Neural cell (in vitro differentiated cells): ENCODE results near the gene SCN1A. TPM values are rescaled to one million over a fixed set of nuclear protein-coding genes. Genes with fewer than 3 reads are reported as not detected.
"Not testable (repeated sequence)": the region's sequence is repeated elsewhere in the genome, so short reads cannot be mapped to it uniquely, and the experiment has no call there.

ENCODE experiments used
- H2AFZ ChIP-seq: fragments of 200-600, 300-800 bp; sonication (generic), shearing (Covaris generic); 2 replicates; pipeline ENCODE4 v1.6.0; 2014; ENCODE audit warnings: low read depth, mild to moderate bottlenecking, antibody characterized with exemption, low read length, moderate library complexity
- H3F3A ChIP-seq: fragments of 200-600 bp; shearing (Covaris generic); 2 replicates; pipeline ENCODE4 v1.6.1; 2016; ENCODE audit warnings: mild to moderate bottlenecking, moderate library complexity, mixed read lengths, antibody characterized with exemption, low read length; ENCODE audit not compliant: insufficient read depth, poor library complexity, severe bottlenecking
- H3K27ac ChIP-seq: fragments of 200-600, 300-800 bp; sonication (generic), shearing (Covaris generic); 2 replicates; pipeline ENCODE4 v1.5.1; 2014; ENCODE audit warnings: mild to moderate bottlenecking, low read length, moderate library complexity
- H3K27me3 ChIP-seq: fragments of 300-800, 200-600 bp; sonication (generic), shearing (Covaris generic); 2 replicates; pipeline ENCODE4 v1.6.0; 2014; ENCODE audit warnings: mild to moderate bottlenecking, low read depth, low read length, moderate library complexity; ENCODE audit not compliant: insufficient read depth
- H3K36me3 ChIP-seq: fragments of 300-800, 200-600 bp; sonication (generic), shearing (Covaris generic); 2 replicates; pipeline ENCODE4 v1.5.1; 2014; ENCODE audit warnings: mild to moderate bottlenecking, antibody characterized with exemption, low read length, moderate library complexity; ENCODE audit not compliant: insufficient read depth
- H3K4me2 ChIP-seq: fragments of 300-800, 200-600 bp; sonication (generic), shearing (Covaris generic); 2 replicates; pipeline ENCODE4 v1.6.0; 2014; ENCODE audit warnings: mild to moderate bottlenecking, low read length
- H3K4me3 ChIP-seq: fragments of 300-800, 200-600 bp; sonication (generic), shearing (Covaris generic); 2 replicates; pipeline ENCODE4 v1.5.1; 2014; ENCODE audit warnings: mild to moderate bottlenecking, low read length, moderate library complexity
- H3K79me2 ChIP-seq: fragments of 200-600 bp; shearing (Covaris generic); replicated peaks from 2 replicates; pipeline ENCODE4 v1.6.0; 2014; ENCODE audit warnings: mild to moderate bottlenecking, low read length, moderate library complexity; ENCODE audit not compliant: insufficient read depth
- H3K9ac ChIP-seq: fragments of 300-800, 200-600 bp; sonication (generic), shearing (Covaris generic); 2 replicates; pipeline ENCODE4 v1.6.1; 2016; ENCODE audit warnings: mild to moderate bottlenecking, low read length, mixed read lengths
- H3K9me2 ChIP-seq: fragments of 200-600 bp; shearing (Covaris generic); 2 replicates; pipeline ENCODE4 v1.6.1; 2016; ENCODE audit warnings: mild to moderate bottlenecking, low read length, mixed read lengths; ENCODE audit not compliant: insufficient read depth
- H3K9me3 ChIP-seq: fragments of 200-600, 300-800 bp; sonication (generic), shearing (Covaris generic); 2 replicates; pipeline ENCODE4 v1.6.1; 2016; ENCODE audit warnings: mild to moderate bottlenecking, mixed run types, low read length, moderate library complexity, mixed read lengths
- H4K20me1 ChIP-seq: fragments of 200-600 bp; shearing (Covaris generic); 2 replicates; pipeline ENCODE4 v1.6.1; 2016; ENCODE audit warnings: mild to moderate bottlenecking, mixed run types; ENCODE audit not compliant: insufficient read depth
- EP300 ChIP-seq: fragments of 450-650 bp; conservative IDR thresholded peaks from 2 replicates; pipeline ENCODE4 v1.6.1; 2014; ENCODE audit warnings: antibody characterized with exemption, mild to moderate bottlenecking, moderate library complexity; ENCODE audit not compliant: poor library complexity, severe bottlenecking
- EZH2 ChIP-seq: fragments of 200-600, 300-800 bp; shearing (Covaris generic), sonication (generic); IDR thresholded peaks from 2 replicates; pipeline ENCODE4 v1.6.1; 2014; ENCODE audit warnings: antibody characterized with exemption, low read length, borderline replicate concordance, mild to moderate bottlenecking; ENCODE audit not compliant: insufficient read depth, poor library complexity, severe bottlenecking
- MXI1 ChIP-seq: fragments of 450-650 bp; conservative IDR thresholded peaks from 2 replicates; pipeline ENCODE4 v1.6.1; 2014; ENCODE audit warnings: antibody characterized with exemption, mild to moderate bottlenecking; ENCODE audit not compliant: poor library complexity, severe bottlenecking
- POLR2AphosphoS5 ChIP-seq: IDR thresholded peaks from 2 replicates; pipeline ENCODE4 v1.6.1; 2012
- RAD21 ChIP-seq: fragments of 450-650 bp; conservative IDR thresholded peaks from 2 replicates; pipeline ENCODE4 v1.6.1; 2014; ENCODE audit warnings: antibody characterized with exemption, mild to moderate bottlenecking, moderate library complexity
- SMC3 ChIP-seq: fragments of 450-650 bp; conservative IDR thresholded peaks from 2 replicates; pipeline ENCODE4 v1.6.1; 2014; ENCODE audit warnings: antibody characterized with exemption, mild to moderate bottlenecking, moderate library complexity; ENCODE audit not compliant: poor library complexity
- TAF1 ChIP-seq: IDR thresholded peaks from 2 replicates; pipeline ENCODE4 v1.6.1; 2012; ENCODE audit warnings: low read depth
- polyA plus RNA-seq: library from polyadenylated mRNA; depleted of rRNA; stranded (reverse); fragments of >200 nt; gene quantifications from 2 replicates; pipeline ENCODE4 v1.2.3, GENCODE V29; 2014
- TF ChIP-seq, protein P1 (sequence below): fragments of 450-650 bp; IDR thresholded peaks from 2 replicates; pipeline ENCODE4 v1.5.1; 2014; ENCODE audit warnings: antibody characterized with exemption, mild to moderate bottlenecking, moderate library complexity; ENCODE audit not compliant: poor library complexity, severe bottlenecking
- TF ChIP-seq, protein P2 (sequence below): IDR thresholded peaks from 2 replicates; pipeline ENCODE4 v1.6.1; 2012; ENCODE audit warnings: borderline replicate concordance

SCN1A gene
- polyA plus RNA-seq, 1 donor from 2014 or later, result 1.0 TPM

DNA sequence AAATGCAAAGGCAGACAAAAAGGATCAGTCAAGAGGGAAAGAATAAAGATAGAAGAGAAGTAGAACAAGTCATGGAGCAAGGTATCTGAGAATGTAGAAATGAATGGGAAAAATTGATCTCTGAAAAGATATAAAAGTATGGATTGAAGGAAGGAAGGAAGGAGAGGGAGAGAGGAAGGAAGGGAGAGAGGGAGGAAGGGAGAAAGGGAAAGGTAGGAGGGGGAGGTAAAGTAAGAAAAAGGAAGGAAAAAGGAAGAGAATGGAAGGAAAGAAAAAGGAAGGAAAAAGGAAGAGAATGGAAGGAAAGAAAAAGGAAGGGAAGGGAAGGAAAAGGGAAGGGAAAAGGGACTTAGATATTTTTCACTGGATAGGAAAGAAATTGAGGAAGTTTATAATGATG lies 142.7 kb downstream of the SCN1A start:
- Histone ChIP-seq H3K4me3 (no peak overlapping the region), H3K36me3 (no peaks in the 10 kb centered on the region), H3K9me3 (no peaks in the 10 kb centered on the region), H4K20me1 (no peaks in the 10 kb centered on the region), H3K9ac (no peak overlapping the region), H3F3A (no peaks in the 10 kb centered on the region), H3K27me3 (no peaks in the 10 kb centered on the region), H3K4me2 (no peak overlapping the region), H3K27ac (no peak overlapping the region), H3K9me2 (no peaks in the 10 kb centered on the region), H2AFZ (no peak overlapping the region), H3K79me2 (no peaks in the 10 kb centered on the region)
- TF ChIP-seq, protein P1, sequence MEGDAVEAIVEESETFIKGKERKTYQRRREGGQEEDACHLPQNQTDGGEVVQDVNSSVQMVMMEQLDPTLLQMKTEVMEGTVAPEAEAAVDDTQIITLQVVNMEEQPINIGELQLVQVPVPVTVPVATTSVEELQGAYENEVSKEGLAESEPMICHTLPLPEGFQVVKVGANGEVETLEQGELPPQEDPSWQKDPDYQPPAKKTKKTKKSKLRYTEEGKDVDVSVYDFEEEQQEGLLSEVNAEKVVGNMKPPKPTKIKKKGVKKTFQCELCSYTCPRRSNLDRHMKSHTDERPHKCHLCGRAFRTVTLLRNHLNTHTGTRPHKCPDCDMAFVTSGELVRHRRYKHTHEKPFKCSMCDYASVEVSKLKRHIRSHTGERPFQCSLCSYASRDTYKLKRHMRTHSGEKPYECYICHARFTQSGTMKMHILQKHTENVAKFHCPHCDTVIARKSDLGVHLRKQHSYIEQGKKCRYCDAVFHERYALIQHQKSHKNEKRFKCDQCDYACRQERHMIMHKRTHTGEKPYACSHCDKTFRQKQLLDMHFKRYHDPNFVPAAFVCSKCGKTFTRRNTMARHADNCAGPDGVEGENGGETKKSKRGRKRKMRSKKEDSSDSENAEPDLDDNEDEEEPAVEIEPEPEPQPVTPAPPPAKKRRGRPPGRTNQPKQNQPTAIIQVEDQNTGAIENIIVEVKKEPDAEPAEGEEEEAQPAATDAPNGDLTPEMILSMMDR, result no peak
- TF ChIP-seq EP300, result no peak
- TF ChIP-seq TAF1, result no peak
- no peak for TF ChIP-seq EZH2
- TF ChIP-seq, protein P2, sequence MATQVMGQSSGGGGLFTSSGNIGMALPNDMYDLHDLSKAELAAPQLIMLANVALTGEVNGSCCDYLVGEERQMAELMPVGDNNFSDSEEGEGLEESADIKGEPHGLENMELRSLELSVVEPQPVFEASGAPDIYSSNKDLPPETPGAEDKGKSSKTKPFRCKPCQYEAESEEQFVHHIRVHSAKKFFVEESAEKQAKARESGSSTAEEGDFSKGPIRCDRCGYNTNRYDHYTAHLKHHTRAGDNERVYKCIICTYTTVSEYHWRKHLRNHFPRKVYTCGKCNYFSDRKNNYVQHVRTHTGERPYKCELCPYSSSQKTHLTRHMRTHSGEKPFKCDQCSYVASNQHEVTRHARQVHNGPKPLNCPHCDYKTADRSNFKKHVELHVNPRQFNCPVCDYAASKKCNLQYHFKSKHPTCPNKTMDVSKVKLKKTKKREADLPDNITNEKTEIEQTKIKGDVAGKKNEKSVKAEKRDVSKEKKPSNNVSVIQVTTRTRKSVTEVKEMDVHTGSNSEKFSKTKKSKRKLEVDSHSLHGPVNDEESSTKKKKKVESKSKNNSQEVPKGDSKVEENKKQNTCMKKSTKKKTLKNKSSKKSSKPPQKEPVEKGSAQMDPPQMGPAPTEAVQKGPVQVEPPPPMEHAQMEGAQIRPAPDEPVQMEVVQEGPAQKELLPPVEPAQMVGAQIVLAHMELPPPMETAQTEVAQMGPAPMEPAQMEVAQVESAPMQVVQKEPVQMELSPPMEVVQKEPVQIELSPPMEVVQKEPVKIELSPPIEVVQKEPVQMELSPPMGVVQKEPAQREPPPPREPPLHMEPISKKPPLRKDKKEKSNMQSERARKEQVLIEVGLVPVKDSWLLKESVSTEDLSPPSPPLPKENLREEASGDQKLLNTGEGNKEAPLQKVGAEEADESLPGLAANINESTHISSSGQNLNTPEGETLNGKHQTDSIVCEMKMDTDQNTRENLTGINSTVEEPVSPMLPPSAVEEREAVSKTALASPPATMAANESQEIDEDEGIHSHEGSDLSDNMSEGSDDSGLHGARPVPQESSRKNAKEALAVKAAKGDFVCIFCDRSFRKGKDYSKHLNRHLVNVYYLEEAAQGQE, result no peak
- TF ChIP-seq POLR2AphosphoS5, result no peak
- TF ChIP-seq RAD21, result no peak
- no peak for TF ChIP-seq SMC3
- TF ChIP-seq MXI1, result no peak

DNA sequence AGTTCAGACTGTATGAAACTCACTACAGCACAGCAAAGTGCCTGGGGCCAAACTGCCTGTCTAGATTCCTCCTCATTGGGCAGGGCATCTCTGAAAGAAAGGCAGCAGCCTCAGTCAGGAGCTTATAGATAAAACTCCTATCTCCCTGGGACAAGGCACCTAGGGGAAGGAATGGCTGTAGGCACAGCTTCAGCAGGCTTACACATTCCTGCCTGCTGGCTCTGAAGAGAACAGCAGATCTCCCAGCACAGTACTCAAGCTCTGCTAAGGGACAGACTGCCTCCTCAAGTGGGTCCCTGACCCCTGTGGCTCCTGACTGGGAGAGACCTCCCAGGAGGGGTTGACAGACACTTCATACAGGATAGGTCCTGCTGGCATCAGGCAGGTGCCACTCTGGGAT lies 155.7 kb downstream of the SCN1A start:
- H3K9ac ChIP-seq, H3K36me3 ChIP-seq, H3K9me2 ChIP-seq, H3K79me2 ChIP-seq, H3F3A ChIP-seq, H4K20me1 ChIP-seq, H3K27ac ChIP-seq, H3K27me3 ChIP-seq, H3K9me3 ChIP-seq, H2AFZ ChIP-seq, H3K4me3 ChIP-seq, H3K4me2 ChIP-seq: not testable (repeated sequence)

DNA sequence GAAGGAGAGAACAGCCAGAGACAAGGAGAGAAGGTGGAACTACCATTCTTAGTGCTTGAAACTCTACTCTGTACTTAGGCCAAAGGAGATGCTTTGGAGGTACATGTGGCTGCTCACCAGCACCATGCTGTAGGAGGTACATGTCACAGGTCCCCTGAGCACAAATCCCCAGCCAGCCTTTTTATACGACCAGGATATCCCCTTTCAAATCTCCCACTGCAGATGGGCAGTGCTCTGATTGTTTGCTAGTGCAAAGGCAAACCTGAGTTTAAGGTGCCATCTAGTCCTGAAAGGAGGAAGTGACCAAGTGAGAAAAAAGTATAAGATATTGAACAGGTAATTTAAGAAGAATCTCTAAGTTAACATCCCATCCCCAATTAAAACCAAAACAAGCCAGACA lies 157.2 kb downstream of the SCN1A start:
- Histone ChIP-seq H3K9me3 (no peaks in the 10 kb centered on the region), H3K27me3 (no peaks in the 10 kb centered on the region), H3K9me2 (no peaks in the 10 kb centered on the region), H2AFZ (no peak overlapping the region), H3K4me3 (no peak overlapping the region), H3K79me2 (no peaks in the 10 kb centered on the region), H3K36me3 (no peaks in the 10 kb centered on the region), H3K27ac (no peak overlapping the region), H3F3A (no peaks in the 10 kb centered on the region), H3K9ac (no peak overlapping the region), H3K4me2 (no peak overlapping the region), H4K20me1 (no peaks in the 10 kb centered on the region)
- TF ChIP-seq TAF1 (no peak), EP300 (no peak), EZH2 (no peak), RAD21 (no peak), MXI1 (no peak), SMC3 (no peak), POLR2AphosphoS5 (no peak)
- TF ChIP-seq, protein P1, result no peak
- TF ChIP-seq, protein P2, result no peak
